IgD-negative memory B cell (primary cell): ENCODE results near the gene HDLBP. TPM values are rescaled to one million over a fixed set of nuclear protein-coding genes. Genes with fewer than 3 reads are reported as not detected.

Source experiments
- H3K27ac Mint-ChIP-seq, 3 donors: one replicate each; pipeline ENCODE4 v1.8.0; 2020 to 2022; ENCODE audit warnings: mild to moderate bottlenecking in 3 of 3, mixed read lengths in 3 of 3, moderate library complexity in 1 of 3
- H3K27me3 Mint-ChIP-seq: one replicate; pipeline ENCODE4 v1.8.0; 2021; ENCODE audit warnings: mixed read lengths
- H3K36me3 Mint-ChIP-seq: one replicate; pipeline ENCODE4 v1.8.0; 2020; ENCODE audit warnings: mild to moderate bottlenecking, mixed read lengths
- H3K4me1 Mint-ChIP-seq, 3 donors: one replicate each; pipeline ENCODE4 v1.8.0; 2020 to 2022; ENCODE audit warnings: mixed read lengths in 3 of 3, mild to moderate bottlenecking in 1 of 3
- H3K4me3 Mint-ChIP-seq, 4 donors: one replicate each; pipeline ENCODE4 v1.8.0; 2020 to 2022; ENCODE audit warnings: mild to moderate bottlenecking in 4 of 4, mixed read lengths in 4 of 4, moderate library complexity in 3 of 4
- H3K9me3 Mint-ChIP-seq, 3 donors: one replicate each; pipeline ENCODE4 v1.8.0; 2020 to 2021; ENCODE audit warnings: mixed read lengths in 3 of 3, mild to moderate bottlenecking in 1 of 3
- polyA plus RNA-seq: library from polyadenylated mRNA; unstranded; fragments of 300-500 nt; fragmentation: Illumina TruSeq; gene quantifications from one replicate; pipeline ENCODE4 v1.2.3, GENCODE V29; 2021

HDLBP gene
- polyA plus RNA-seq, 1 donor from 2014 or later = 55.3 TPM

- Mint-ChIP-seq H3K4me1 (peaks cover 7 to 9% (median 8%) of the 10 kb centered on the region in 3 donors), H3K4me3 (peak overlapping the region in 1 of 4 donors; percentile 23), H3K27ac (no peak overlapping the region), H3K27me3 (no peaks in the 10 kb centered on the region), H3K36me3 (peaks cover 2% of the 10 kb centered on the region), H3K9me3 (no peaks in the 10 kb centered on the region)
These were observed 92.1 kb downstream of the HDLBP start for GRCh38 chr2:241223211-241224017.

- Mint-ChIP-seq H3K27me3 (no peaks in the 10 kb centered on the region), H3K4me3 (peak overlapping the region in 2 of 4 donors; percentile 67 to 95), H3K36me3 (no peaks in the 10 kb centered on the region), H3K9me3 (no peaks in the 10 kb centered on the region), H3K27ac (peak overlapping the region in 1 of 3 donors; percentile 4), H3K4me1 (peaks cover 9 to 11% (median 10%) of the 10 kb centered on the region in 3 donors)
These were observed 95.6 kb downstream of the HDLBP start for GRCh38 chr2:241219856-241220356.

- H3K27ac Mint-ChIP-seq = peak overlapping the region; percentile 56 to 96 (median 74)
- no peaks in the 10 kb centered on the region for H3K9me3 Mint-ChIP-seq
- H3K36me3 Mint-ChIP-seq = no peaks in the 10 kb centered on the region
- peaks cover 9 to 11% (median 10%) of the 10 kb centered on the region in 3 donors for H3K4me1 Mint-ChIP-seq
- H3K4me3 Mint-ChIP-seq = peak overlapping the region; percentile 68 to 95 (median 88)
- H3K27me3 Mint-ChIP-seq = no peaks in the 10 kb centered on the region
These were observed 96.5 kb downstream of the HDLBP start for GRCh38 chr2:241219030-241219382.

- Mint-ChIP-seq H3K9me3 (no peaks in the 10 kb centered on the region), H3K4me3 (peak overlapping the region; percentile 68 to 95 (median 88)), H3K4me1 (peaks cover 9 to 11% (median 10%) of the 10 kb centered on the region in 3 donors), H3K27ac (peak overlapping the region; percentile 56 to 96 (median 74)), H3K36me3 (no peaks in the 10 kb centered on the region), H3K27me3 (no peaks in the 10 kb centered on the region)
These were observed 97.1 kb downstream of the HDLBP start for GRCh38 chr2:241218131-241219029.

- Mint-ChIP-seq H3K27ac (peak overlapping the region in 2 of 3 donors; percentile 26 to 89), H3K4me3 (peak overlapping the region; percentile 76 to 95 (median 88)), H3K36me3 (no peaks in the 10 kb centered on the region), H3K27me3 (no peaks in the 10 kb centered on the region), H3K4me1 (peaks cover 9 to 11% (median 10%) of the 10 kb centered on the region in 3 donors), H3K9me3 (no peaks in the 10 kb centered on the region)
These were observed 98.0 kb downstream of the HDLBP start for GRCh38 chr2:241217320-241218031.

- peaks cover 9 to 11% (median 10%) of the 10 kb centered on the region in 3 donors for H3K4me1 Mint-ChIP-seq
- no peaks in the 10 kb centered on the region for H3K9me3 Mint-ChIP-seq
- peak overlapping the region in 3 of 4 donors; percentile 70 to 95 (median 76) for H3K4me3 Mint-ChIP-seq
- no peaks in the 10 kb centered on the region for H3K27me3 Mint-ChIP-seq
- no peaks in the 10 kb centered on the region for H3K36me3 Mint-ChIP-seq
- peak overlapping the region in 1 of 3 donors; percentile 89 for H3K27ac Mint-ChIP-seq
These were observed 99.2 kb downstream of the HDLBP start for GRCh38 chr2:241216211-241216761.

- Mint-ChIP-seq H3K27ac (peak overlapping the region in 1 of 3 donors; percentile 89), H3K4me3 (peak overlapping the region in 1 of 4 donors; percentile 95), H3K27me3 (no peaks in the 10 kb centered on the region)
These were observed 100.1 kb downstream of the HDLBP start for GRCh38 chr2:241215421-241215820.

GRCh38 chr2:241214766-241215165, 100.7 kb downstream of the HDLBP start:
- H3K27me3 Mint-ChIP-seq = no peaks in the 10 kb centered on the region
- H3K4me1 Mint-ChIP-seq = peaks cover 9 to 11% (median 10%) of the 10 kb centered on the region in 3 donors
- no peaks in the 10 kb centered on the region for H3K9me3 Mint-ChIP-seq
- H3K27ac Mint-ChIP-seq = peak overlapping the region in 1 of 3 donors; percentile 42
- H3K36me3 Mint-ChIP-seq = no peaks in the 10 kb centered on the region
- no peak overlapping the region for H3K4me3 Mint-ChIP-seq

More at GRCh38 chr2:241215421-241215820, 100.1 kb downstream of the HDLBP start:
- H3K9me3 Mint-ChIP-seq = no peaks in the 10 kb centered on the region
- H3K36me3 Mint-ChIP-seq = no peaks in the 10 kb centered on the region
- peaks cover 9 to 11% (median 10%) of the 10 kb centered on the region in 3 donors for H3K4me1 Mint-ChIP-seq

- peaks cover 9 to 11% (median 9%) of the 10 kb centered on the region in 3 donors for H3K4me1 Mint-ChIP-seq
- H3K9me3 Mint-ChIP-seq = no peaks in the 10 kb centered on the region
- peak overlapping the region in 1 of 4 donors; percentile 17 for H3K4me3 Mint-ChIP-seq
- no peaks in the 10 kb centered on the region for H3K36me3 Mint-ChIP-seq
- H3K27ac Mint-ChIP-seq = peak overlapping the region in 1 of 3 donors; percentile 42
- no peaks in the 10 kb centered on the region for H3K27me3 Mint-ChIP-seq
These were observed 101.3 kb downstream of the HDLBP start for GRCh38 chr2:241214209-241214608.

GRCh38 chr2:241213567-241213966, 101.9 kb downstream of the HDLBP start:
- H3K9me3 Mint-ChIP-seq = no peaks in the 10 kb centered on the region
- H3K27me3 Mint-ChIP-seq = no peaks in the 10 kb centered on the region

GRCh38 chr2:241213041-241213440, 102.4 kb downstream of the HDLBP start:
- peaks cover 0 to 4% (median 0%) of the 10 kb centered on the region in 3 donors for H3K4me1 Mint-ChIP-seq
- H3K36me3 Mint-ChIP-seq = no peaks in the 10 kb centered on the region
- no peak overlapping the region for H3K4me3 Mint-ChIP-seq
- no peaks in the 10 kb centered on the region for H3K9me3 Mint-ChIP-seq
- H3K27me3 Mint-ChIP-seq = no peaks in the 10 kb centered on the region
- peak overlapping the region in 2 of 3 donors; percentile 5 to 7 for H3K27ac Mint-ChIP-seq

More at GRCh38 chr2:241213567-241213966, 101.9 kb downstream of the HDLBP start:
- Mint-ChIP-seq H3K4me3 (no peak overlapping the region), H3K27ac (peak overlapping the region in 1 of 3 donors; percentile 5), H3K4me1 (peaks cover 2 to 5% (median 2%) of the 10 kb centered on the region in 3 donors), H3K36me3 (no peaks in the 10 kb centered on the region)

- Mint-ChIP-seq H3K27ac (peak overlapping the region in 1 of 3 donors; percentile 69), H3K4me1 (no peaks in the 10 kb centered on the region), H3K27me3 (no peaks in the 10 kb centered on the region), H3K4me3 (peak overlapping the region in 1 of 4 donors; percentile 69), H3K36me3 (no peaks in the 10 kb centered on the region), H3K9me3 (no peaks in the 10 kb centered on the region)
These were observed 104.2 kb downstream of the HDLBP start for GRCh38 chr2:241211276-241211675.

GRCh38 chr2:241209271-241209670, 106.2 kb downstream of the HDLBP start:
- no peak overlapping the region for H3K4me3 Mint-ChIP-seq
- H3K27me3 Mint-ChIP-seq = no peaks in the 10 kb centered on the region
- H3K9me3 Mint-ChIP-seq = no peaks in the 10 kb centered on the region
- no peaks in the 10 kb centered on the region for H3K4me1 Mint-ChIP-seq
- peak overlapping the region in 1 of 3 donors; percentile 76 for H3K27ac Mint-ChIP-seq
- H3K36me3 Mint-ChIP-seq = no peaks in the 10 kb centered on the region

- Mint-ChIP-seq H3K9me3 (no peaks in the 10 kb centered on the region), H3K27me3 (no peaks in the 10 kb centered on the region), H3K4me3 (no peak overlapping the region), H3K4me1 (no peaks in the 10 kb centered on the region), H3K27ac (peak overlapping the region in 2 of 3 donors; percentile 10 to 76), H3K36me3 (no peaks in the 10 kb centered on the region)
These were observed 107.4 kb downstream of the HDLBP start for GRCh38 chr2:241208058-241208457.
